A549 treated with GW870086 at 1 μM for 4 hours (cell line): ENCODE results near the gene LRR1. TPM values are rescaled to one million over a fixed set of nuclear protein-coding genes. Genes with fewer than 3 reads are reported as not detected.

Source experiments
- total RNA-seq: library from RNA; stranded (reverse); fragments of 200-300 nt; extraction: Qiagen RNA extraction; gene quantifications from 5 replicates; pipeline ENCODE4 v1.2.3, GENCODE V29; 2022; ENCODE audit warnings: low read depth

Gene LRR1
- total RNA-seq, result 47.0 to 52.7 TPM (median 51.8 TPM) in 5 replicates

DNA sequence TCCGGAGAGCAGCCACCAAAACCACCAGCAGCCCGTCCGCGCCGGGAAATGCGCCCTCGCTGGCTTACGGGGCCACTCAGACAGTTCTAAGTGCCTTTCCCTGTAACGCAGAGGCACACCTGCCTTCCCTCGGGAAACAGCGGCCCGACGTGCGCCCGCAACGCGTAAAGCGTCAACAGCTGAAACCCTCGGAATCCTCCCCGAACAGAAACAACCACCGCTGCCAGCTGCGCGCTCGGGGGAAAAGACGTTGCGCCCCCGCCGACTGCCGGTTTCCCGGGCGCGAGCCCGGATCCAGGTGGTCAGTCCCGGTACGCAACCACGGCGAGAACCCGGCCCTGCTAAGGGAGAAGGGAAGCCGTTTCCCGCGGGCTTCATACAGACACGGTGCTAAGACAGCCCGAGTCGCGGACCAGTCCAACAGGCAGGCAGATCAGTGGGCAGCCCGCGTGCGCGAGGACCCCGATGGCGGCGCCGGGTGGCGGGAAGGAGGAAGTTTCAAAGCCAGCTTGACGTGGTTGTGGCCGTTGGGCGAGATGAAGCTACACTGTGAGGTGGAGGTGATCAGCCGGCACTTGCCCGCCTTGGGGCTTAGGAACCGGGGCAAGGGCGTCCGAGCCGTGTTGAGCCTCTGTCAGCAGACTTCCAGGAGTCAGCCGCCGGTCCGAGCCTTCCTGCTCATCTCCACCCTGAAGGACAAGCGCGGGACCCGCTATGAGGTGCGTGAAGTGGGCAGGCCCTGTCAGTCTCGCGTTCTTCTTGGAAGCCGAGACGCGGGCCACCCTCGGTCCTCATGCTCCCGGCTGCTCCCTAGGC lies at the start of gene LRR1:
LRR1 (plus strand) TSS at position 456 of the 816 bp plus-strand sequence; CDS start at position 537, 81 bp downstream.

DNA sequence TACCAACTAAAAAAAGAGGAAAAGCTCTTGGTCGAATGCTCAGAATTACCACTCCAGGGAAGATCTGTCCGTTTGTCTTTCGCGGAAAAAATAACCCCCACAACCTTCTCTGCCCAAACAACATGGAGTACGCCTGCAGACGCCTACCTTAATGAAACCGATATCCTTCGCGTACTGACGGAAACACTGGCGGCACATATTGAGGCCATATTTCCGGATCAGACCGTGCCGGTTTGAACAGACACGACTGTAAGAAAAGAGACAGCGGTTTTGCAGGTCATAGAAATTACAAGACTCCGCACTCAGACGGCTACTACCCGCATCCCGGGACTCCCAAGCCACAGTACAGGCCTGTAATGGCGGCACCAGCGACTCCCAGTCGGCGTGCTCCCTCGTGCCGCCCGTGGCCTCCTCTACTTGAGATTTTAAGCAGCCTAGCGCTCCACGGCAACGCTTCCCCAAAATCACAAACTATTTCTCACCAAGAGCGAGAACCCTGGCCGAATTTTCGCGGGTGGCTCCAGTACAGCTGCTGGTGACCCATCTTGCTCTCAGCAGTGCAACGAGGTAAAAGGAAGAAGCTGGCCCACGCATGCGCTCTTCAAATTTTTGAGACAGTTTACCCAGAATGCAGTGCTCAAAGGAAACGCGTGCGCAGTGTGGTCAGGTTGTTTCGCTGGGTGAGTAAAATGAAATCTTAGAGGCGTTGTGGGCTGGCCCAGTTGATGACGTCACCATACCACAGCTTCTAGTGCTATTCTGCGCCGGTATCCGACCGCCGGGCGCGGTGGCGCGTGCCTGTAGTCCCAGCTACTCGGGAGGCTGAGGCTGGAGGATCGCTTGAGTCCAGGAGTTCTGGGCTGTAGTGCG lies 12.7 kb upstream of the LRR1 start, which contains the start of gene RPS29:
RPS29 (minus strand) TSS at position 578 of the 870 bp plus-strand sequence; CDS start at position 544, 34 bp downstream.

GRCh38 chr14:49620182-49621113 lies 21.7 kb downstream of the LRR1 start, which contains the start of the genes MGAT2 and RPL36AL:
Gene MGAT2 (plus strand): TSS chr14:49620799. CDS start chr14:49621269, 470 bp downstream.
Gene RPL36AL (minus strand): TSS chr14:49620626. CDS start chr14:49619104, 1,522 bp downstream.

DNA sequence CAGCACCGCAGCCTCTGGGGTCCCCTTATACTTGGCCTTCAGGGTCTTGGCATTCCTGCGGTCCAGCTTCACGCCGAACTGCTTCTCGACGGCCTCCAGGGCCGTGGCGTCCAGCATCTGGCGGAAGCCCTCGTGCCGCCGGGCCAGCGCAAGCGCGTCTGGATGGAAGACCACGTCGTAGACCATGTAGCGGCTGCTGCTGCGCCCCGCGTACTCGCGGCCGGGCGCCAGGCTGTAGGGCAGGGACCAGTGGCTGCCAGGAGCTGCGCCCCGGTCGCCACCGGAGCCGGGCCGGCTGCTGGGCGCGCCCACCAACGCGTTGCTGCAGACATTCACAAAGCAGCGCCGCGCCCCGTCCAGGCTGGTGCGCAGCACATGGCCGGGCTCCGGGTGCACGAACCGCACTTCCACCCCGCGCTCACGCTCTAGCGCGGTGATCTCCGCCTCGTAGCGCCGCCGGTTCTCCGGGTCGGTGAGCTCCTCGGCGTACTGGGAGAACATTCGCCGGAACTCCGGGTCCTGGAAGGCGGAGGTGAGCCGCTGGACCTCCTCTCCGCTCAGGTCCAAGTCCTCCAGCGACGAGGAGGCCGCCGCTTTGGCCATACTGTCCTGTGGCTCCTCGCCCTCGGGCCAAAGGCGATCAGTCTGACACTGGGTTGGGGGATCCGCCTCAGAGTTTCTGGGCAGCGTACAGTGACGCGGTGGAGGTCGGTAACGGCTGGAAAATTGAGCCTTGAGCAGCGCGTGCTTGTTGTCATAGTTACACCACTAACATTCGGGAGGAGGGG lies 36.0 kb downstream of the LRR1 start, which contains the start of gene DNAAF2:
DNAAF2 (minus strand) TSS at position 698 of the 788 bp plus-strand sequence; CDS start at position 603, 95 bp downstream.

Other genes with a start within 250 kb of the LRR1 start
- 4,091 to 5,477 TPM (median 4,625 TPM) in 5 replicates for gene RPS29, start 12.6 kb upstream of the LRR1 start, total RNA-seq
- 397 to 518 TPM (median 440 TPM) in 5 replicates for gene RPL36AL, start 21.7 kb downstream of the LRR1 start, total RNA-seq
- gene MGAT2, start 21.9 kb downstream of the LRR1 start, total RNA-seq, result 47.0 to 53.9 TPM (median 50.2 TPM) in 5 replicates
- 10.5 to 12.3 TPM (median 11.6 TPM) in 5 replicates for gene DNAAF2, start 36.3 kb downstream of the LRR1 start, total RNA-seq
- gene POLE2, start 89.3 kb downstream of the LRR1 start, total RNA-seq, result 11.6 to 15.7 TPM (median 14.3 TPM) in 5 replicates
- 0.16 to 0.25 TPM (median 0.21 TPM) in 4 of 5 replicates, not detected in the other for gene KLHDC1, start 94.2 kb downstream of the LRR1 start, total RNA-seq
- gene KLHDC2, start 169.2 kb downstream of the LRR1 start, total RNA-seq, result 28.6 to 37.9 TPM (median 32.1 TPM) in 5 replicates